A549 (cell line): Measurements from ENCODE around the gene PIWIL4.

Experiments used
- CEBPB ChIP-seq, 2 experiments: fragments of >200 bp in 1 of 2; sonication (Bioruptor Twin) in 1 of 2; formaldehyde crosslinking in 1 of 2; IDR thresholded peaks; 2 replicates each; pipeline ENCODE4 v1.6.1; 2012 to 2016
- CTCF ChIP-seq: fragments of >200 bp; sonication (Bioruptor Twin); formaldehyde crosslinking; IDR thresholded peaks from 3 replicates; pipeline ENCODE4 v1.5.1; 2016
- MAX ChIP-seq: IDR thresholded peaks from 2 replicates; pipeline ENCODE4 v1.6.1; 2012
- PBX3 ChIP-seq: IDR thresholded peaks from 2 replicates; pipeline ENCODE4 v1.6.1; 2012
- REST ChIP-seq: fragments of 200-600 bp; sonication (generic); IDR thresholded peaks from 2 replicates; pipeline ENCODE4 v1.6.1; 2016; ENCODE audit warnings: antibody characterized with exemption, mild to moderate bottlenecking, moderate library complexity
- SMC3 ChIP-seq: fragments of >200 bp; sonication (Bioruptor Twin); formaldehyde crosslinking; IDR thresholded peaks from 3 replicates; pipeline ENCODE4 v1.6.1; 2018; ENCODE audit warnings: inconsistent platforms

GRCh38 chr11:94528551-94528950 is 38.6 kb upstream of the PIWIL4 start:
- TF ChIP-seq CTCF (no peak), MAX (no peak), PBX3 (no peak), CEBPB (IDR thresholded peaks at IDR 0.05) (no peak), REST (no peak), SMC3 (no peak)
